WTC11 (cell line): ENCODE measurements around the gene TRRAP. TPM values are rescaled to one million over a fixed set of nuclear protein-coding genes. Genes with fewer than 3 reads are reported as not detected.
A peak's percentile ranks its signal among the peaks of the same experiment; 100 is the strongest.

Experiments used
- ATAC-seq: fragments of 200-7000 bp; cut with Tn5 transposase; 2 replicates; pipeline ENCODE4 v1.10.0; 2021; ENCODE audit warnings: mild to moderate bottlenecking, moderate library complexity
- CTCF ChIA-PET: fragments of 300-600 bp; sonication (Branson Sonifier 250); formaldehyde crosslinking; loops from one replicate; lab custom pipeline; 2021; ENCODE audit warnings: antibody characterized with exemption; lab: Charles Lee
- POLR2A ChIA-PET: fragments of 350-600 bp; sonication (Branson Sonifier 250); formaldehyde crosslinking; loops from one replicate; lab custom pipeline; 2021; ENCODE audit warnings: antibody characterized with exemption; lab: Charles Lee
- DNase-seq: peaks from one replicate; pipeline ENCODE4 v3.0.0; 2021; ENCODE audit warnings: low spot score
- H3K27ac Mint-ChIP-seq: 2 replicates; pipeline ENCODE4 v1.8.0; 2021; ENCODE audit warnings: mixed read lengths
- H3K27me3 Mint-ChIP-seq: 2 replicates; pipeline ENCODE4 v1.8.0; 2021; ENCODE audit warnings: low read depth, mild to moderate bottlenecking, moderate library complexity, mixed read lengths
- H3K36me3 Mint-ChIP-seq: 2 replicates; pipeline ENCODE4 v1.8.0; 2021; ENCODE audit warnings: mixed read lengths
- H3K4me1 Mint-ChIP-seq: 2 replicates; pipeline ENCODE4 v1.8.0; 2022; ENCODE audit warnings: mixed read lengths
- H3K4me3 Mint-ChIP-seq: 2 replicates; pipeline ENCODE4 v1.8.0; 2021; ENCODE audit warnings: mild to moderate bottlenecking, moderate library complexity, mixed read lengths
- H3K9me3 Mint-ChIP-seq: 2 replicates; pipeline ENCODE4 v1.8.0; 2021; ENCODE audit warnings: mixed read lengths
- ATF3 ChIP-seq: sonication (generic); formaldehyde crosslinking; conservative IDR thresholded peaks from 2 replicates; pipeline ENCODE4 v1.8.1; 2022; ENCODE audit warnings: mild to moderate bottlenecking, missing genetic modification reagents
- EMX1 ChIP-seq: fragments of 250-450 bp; sonication (Bioruptor Pico); IDR thresholded peaks from 2 replicates; pipeline ENCODE4 v1.8.0; 2021; ENCODE audit warnings: mild to moderate bottlenecking
- ETV6 ChIP-seq: sonication (generic); formaldehyde crosslinking; IDR thresholded peaks from 2 replicates; pipeline ENCODE4 v1.8.1; 2022; ENCODE audit warnings: mild to moderate bottlenecking, missing genetic modification reagents
- KAT7 ChIP-seq: sonication (generic); formaldehyde crosslinking; IDR thresholded peaks from 2 replicates; pipeline ENCODE4 v1.8.1; 2023; ENCODE audit warnings: missing genetic modification reagents, mild to moderate bottlenecking, borderline replicate concordance
- MAX ChIP-seq: sonication (generic); formaldehyde crosslinking; IDR thresholded peaks from 2 replicates; pipeline ENCODE4 v1.8.0; 2022; ENCODE audit warnings: mild to moderate bottlenecking, missing genetic modification reagents
- MYBL2 ChIP-seq: sonication (generic); formaldehyde crosslinking; IDR thresholded peaks from 2 replicates; pipeline ENCODE4 v1.8.1; 2023; ENCODE audit warnings: mild to moderate bottlenecking, moderate library complexity, missing genetic modification reagents
- RELA ChIP-seq: sonication (generic); formaldehyde crosslinking; IDR thresholded peaks from 2 replicates; pipeline ENCODE4 v1.8.1; 2022; ENCODE audit warnings: missing genetic modification reagents, mild to moderate bottlenecking, borderline replicate concordance
- TEAD4 ChIP-seq: sonication (generic); formaldehyde crosslinking; IDR thresholded peaks from 2 replicates; pipeline ENCODE4 v1.8.0; 2022; ENCODE audit warnings: mild to moderate bottlenecking, missing genetic modification reagents
- ZNF138 ChIP-seq: sonication (generic); formaldehyde crosslinking; conservative IDR thresholded peaks from 2 replicates; pipeline ENCODE4 v1.8.1; 2022; ENCODE audit warnings: mild to moderate bottlenecking, moderate library complexity, missing genetic modification reagents
- ZNF263 ChIP-seq: sonication (generic); formaldehyde crosslinking; IDR thresholded peaks from 2 replicates; pipeline ENCODE4 v1.8.1; 2022; ENCODE audit warnings: low read depth, mild to moderate bottlenecking, moderate library complexity, missing genetic modification reagents
- ZNF317 ChIP-seq: sonication (generic); formaldehyde crosslinking; IDR thresholded peaks from 2 replicates; pipeline ENCODE4 v1.8.1; 2023; ENCODE audit warnings: low read depth, mild to moderate bottlenecking, moderate library complexity, missing genetic modification reagents, borderline replicate concordance
- ZNF425 ChIP-seq: fragments of 250-450 bp; sonication (Bioruptor Pico); conservative IDR thresholded peaks from 2 replicates; pipeline ENCODE4 v1.9.0; 2021; ENCODE audit warnings: mild to moderate bottlenecking
- ZNF532 ChIP-seq: fragments of 250-450 bp; sonication (Bioruptor Pico); IDR thresholded peaks from 2 replicates; pipeline ENCODE4 v1.9.0; 2021; ENCODE audit warnings: mild to moderate bottlenecking, borderline replicate concordance
- ZNF671 ChIP-seq: fragments of 250-450 bp; sonication (Bioruptor Pico); IDR thresholded peaks from 2 replicates; pipeline ENCODE4 v1.8.0; 2021; ENCODE audit warnings: mild to moderate bottlenecking
- total RNA-seq: library from RNA; stranded (reverse); gene quantifications from 3 replicates; pipeline ENCODE4 v1.2.3, GENCODE V29; 2021
- TF ChIP-seq, protein P1 (sequence below): sonication (generic); formaldehyde crosslinking; IDR thresholded peaks from 2 replicates; pipeline ENCODE4 v1.8.0; 2023; ENCODE audit warnings: missing genetic modification reagents, mild to moderate bottlenecking, borderline replicate concordance
- TF ChIP-seq, protein P2 (sequence below): fragments of 250-450 bp; sonication (Bioruptor Pico); IDR thresholded peaks from 2 replicates; pipeline ENCODE4 v1.8.0; 2021; ENCODE audit warnings: mild to moderate bottlenecking

The TRRAP gene
- total RNA-seq, 1 experiment from 2014 or later, result 46.5 TPM

- ChIA-PET CTCF (interaction anchor here (0.6 to 1.5 kb wide), 13 partner anchors 8 to 529 kb away, joined by 3 to 9 read pairs (median 3); partner anchors contain the start of genes BUD31, PDAP1 and TMEM130), POLR2A (interaction anchor here (1.0 to 1.1 kb wide), 4 partner anchors 12 to 529 kb away, joined by 3 read pairs; partner anchors contain the start of genes BUD31, NPTX2 and PDAP1)
- Mint-ChIP-seq H3K4me3 (peak overlapping the region; percentile 81), H3K27me3 (peaks cover 8% of the 10 kb centered on the region), H3K36me3 (peaks cover 30% of the 10 kb centered on the region), H3K4me1 (peaks cover 14% of the 10 kb centered on the region), H3K27ac (no peak overlapping the region), H3K9me3 (no peaks in the 10 kb centered on the region)
- ATAC-seq (peak; percentile 18), DNase-seq (no peak)
- no peak for TF ChIP-seq KAT7 (CRISPR knock-in tag)
- no peak for TF ChIP-seq ETV6 (CRISPR knock-in tag)
- no peak for TF ChIP-seq ZNF138 (CRISPR knock-in tag)
- no peak for TF ChIP-seq MYBL2 (CRISPR knock-in tag)
- TF ChIP-seq, protein P1, sequence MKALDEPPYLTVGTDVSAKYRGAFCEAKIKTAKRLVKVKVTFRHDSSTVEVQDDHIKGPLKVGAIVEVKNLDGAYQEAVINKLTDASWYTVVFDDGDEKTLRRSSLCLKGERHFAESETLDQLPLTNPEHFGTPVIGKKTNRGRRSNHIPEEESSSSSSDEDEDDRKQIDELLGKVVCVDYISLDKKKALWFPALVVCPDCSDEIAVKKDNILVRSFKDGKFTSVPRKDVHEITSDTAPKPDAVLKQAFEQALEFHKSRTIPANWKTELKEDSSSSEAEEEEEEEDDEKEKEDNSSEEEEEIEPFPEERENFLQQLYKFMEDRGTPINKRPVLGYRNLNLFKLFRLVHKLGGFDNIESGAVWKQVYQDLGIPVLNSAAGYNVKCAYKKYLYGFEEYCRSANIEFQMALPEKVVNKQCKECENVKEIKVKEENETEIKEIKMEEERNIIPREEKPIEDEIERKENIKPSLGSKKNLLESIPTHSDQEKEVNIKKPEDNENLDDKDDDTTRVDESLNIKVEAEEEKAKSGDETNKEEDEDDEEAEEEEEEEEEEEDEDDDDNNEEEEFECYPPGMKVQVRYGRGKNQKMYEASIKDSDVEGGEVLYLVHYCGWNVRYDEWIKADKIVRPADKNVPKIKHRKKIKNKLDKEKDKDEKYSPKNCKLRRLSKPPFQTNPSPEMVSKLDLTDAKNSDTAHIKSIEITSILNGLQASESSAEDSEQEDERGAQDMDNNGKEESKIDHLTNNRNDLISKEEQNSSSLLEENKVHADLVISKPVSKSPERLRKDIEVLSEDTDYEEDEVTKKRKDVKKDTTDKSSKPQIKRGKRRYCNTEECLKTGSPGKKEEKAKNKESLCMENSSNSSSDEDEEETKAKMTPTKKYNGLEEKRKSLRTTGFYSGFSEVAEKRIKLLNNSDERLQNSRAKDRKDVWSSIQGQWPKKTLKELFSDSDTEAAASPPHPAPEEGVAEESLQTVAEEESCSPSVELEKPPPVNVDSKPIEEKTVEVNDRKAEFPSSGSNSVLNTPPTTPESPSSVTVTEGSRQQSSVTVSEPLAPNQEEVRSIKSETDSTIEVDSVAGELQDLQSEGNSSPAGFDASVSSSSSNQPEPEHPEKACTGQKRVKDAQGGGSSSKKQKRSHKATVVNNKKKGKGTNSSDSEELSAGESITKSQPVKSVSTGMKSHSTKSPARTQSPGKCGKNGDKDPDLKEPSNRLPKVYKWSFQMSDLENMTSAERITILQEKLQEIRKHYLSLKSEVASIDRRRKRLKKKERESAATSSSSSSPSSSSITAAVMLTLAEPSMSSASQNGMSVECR, result no peak
- TF ChIP-seq ZNF671 (CRISPR knock-in tag), result no peak
- no peak for TF ChIP-seq ATF3 (CRISPR knock-in tag)
- TF ChIP-seq MAX (CRISPR knock-in tag), result no peak
- TF ChIP-seq, protein P2, sequence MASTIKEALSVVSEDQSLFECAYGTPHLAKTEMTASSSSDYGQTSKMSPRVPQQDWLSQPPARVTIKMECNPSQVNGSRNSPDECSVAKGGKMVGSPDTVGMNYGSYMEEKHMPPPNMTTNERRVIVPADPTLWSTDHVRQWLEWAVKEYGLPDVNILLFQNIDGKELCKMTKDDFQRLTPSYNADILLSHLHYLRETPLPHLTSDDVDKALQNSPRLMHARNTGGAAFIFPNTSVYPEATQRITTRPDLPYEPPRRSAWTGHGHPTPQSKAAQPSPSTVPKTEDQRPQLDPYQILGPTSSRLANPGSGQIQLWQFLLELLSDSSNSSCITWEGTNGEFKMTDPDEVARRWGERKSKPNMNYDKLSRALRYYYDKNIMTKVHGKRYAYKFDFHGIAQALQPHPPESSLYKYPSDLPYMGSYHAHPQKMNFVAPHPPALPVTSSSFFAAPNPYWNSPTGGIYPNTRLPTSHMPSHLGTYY (CRISPR knock-in tag), result no peak
- TF ChIP-seq ZNF317 (CRISPR knock-in tag), result no peak
Observed at GRCh38 chr7:98879198-98879978, 1.1 kb downstream of the TRRAP start.

GRCh38 chr7:98879979-98880315, 1.6 kb downstream of the TRRAP start:
- H3K4me1 Mint-ChIP-seq, result peaks cover 14% of the 10 kb centered on the region

More at GRCh38 chr7:98879979-98880315, 1.6 kb downstream of the TRRAP start:
- Mint-ChIP-seq H3K9me3 (no peaks in the 10 kb centered on the region), H3K27me3 (peaks cover 6% of the 10 kb centered on the region), H3K27ac (no peak overlapping the region), H3K36me3 (peaks cover 34% of the 10 kb centered on the region), H3K4me3 (peak overlapping the region; percentile 81)
- DNase-seq (no peak), ATAC-seq (no peak)
- ChIA-PET POLR2A (no interaction called here), CTCF (interaction anchor here (0.6 to 1.5 kb wide), 4 partner anchors 9 to 46 kb away, joined by 3 to 5 read pairs (median 4); no protein-coding TSS in a partner anchor)
- TF ChIP-seq ZNF532 (no peak), ZNF425 (no peak), ZNF263 (CRISPR knock-in tag) (no peak), TEAD4 (CRISPR knock-in tag) (no peak), ETV6 (CRISPR knock-in tag) (no peak), RELA (no peak), EMX1 (CRISPR knock-in tag) (no peak)
